ENCODE data around the gene SMYD2. TPM values are rescaled to one million over a fixed set of nuclear protein-coding genes. Genes with fewer than 3 reads are reported as not detected.

Gene SMYD2
- total and polyA plus RNA-seq, 2 donors (not counting 1 experiment from before 2014, with no cell fraction given): 23.3 to 39.2 TPM

- peaks cover 3% of the 10 kb centered on the region for H3K4me1 ChIP-seq (ENCODE audit: control insufficient read depth, extremely low read depth, insufficient read depth, low read length)
- H3K79me2 ChIP-seq (ENCODE audit: control insufficient read depth, insufficient read depth, low read length): no peaks in the 10 kb centered on the region
- peak in 1 of 2 donors; percentile 59 for DNase-seq (ENCODE audit: low read depth in 2 of 2)
- H3K27ac ChIP-seq (ENCODE audit: insufficient read depth, low read length): no peak overlapping the region
- no peak overlapping the region for H3K9ac ChIP-seq (ENCODE audit: insufficient read depth, low read length)
- H3K9me3 ChIP-seq (ENCODE audit: control insufficient read depth, insufficient read depth, low read depth, low read length): no peaks in the 10 kb centered on the region
- H3K4me2 ChIP-seq (ENCODE audit: extremely low read depth, insufficient read depth, low read length): no peak overlapping the region
- no peak overlapping the region for H3K4me3 ChIP-seq (replicated peaks in 1 of 4; ENCODE audit: control extremely low read depth in 1 of 4, insufficient read depth in 1 of 4, low read depth in 3 of 4, low read length in 4 of 4)
- H3K36me3 ChIP-seq (ENCODE audit: control insufficient read depth, insufficient read depth, low read length): peaks cover 23% of the 10 kb centered on the region
- H4K20me1 ChIP-seq (ENCODE audit: control insufficient read depth, extremely low read depth, insufficient read depth, low read length): no peaks in the 10 kb centered on the region
- H2AFZ ChIP-seq (ENCODE audit: low read length): no peak overlapping the region
- no peaks in the 10 kb centered on the region for H3K27me3 ChIP-seq (ENCODE audit: control insufficient read depth, insufficient read depth, low read length)
- TF ChIP-seq EZH2 (IDR thresholded peaks at IDR 0.05; ENCODE audit: low read length, missing control alignments): no peak
- TF ChIP-seq, protein P1, sequence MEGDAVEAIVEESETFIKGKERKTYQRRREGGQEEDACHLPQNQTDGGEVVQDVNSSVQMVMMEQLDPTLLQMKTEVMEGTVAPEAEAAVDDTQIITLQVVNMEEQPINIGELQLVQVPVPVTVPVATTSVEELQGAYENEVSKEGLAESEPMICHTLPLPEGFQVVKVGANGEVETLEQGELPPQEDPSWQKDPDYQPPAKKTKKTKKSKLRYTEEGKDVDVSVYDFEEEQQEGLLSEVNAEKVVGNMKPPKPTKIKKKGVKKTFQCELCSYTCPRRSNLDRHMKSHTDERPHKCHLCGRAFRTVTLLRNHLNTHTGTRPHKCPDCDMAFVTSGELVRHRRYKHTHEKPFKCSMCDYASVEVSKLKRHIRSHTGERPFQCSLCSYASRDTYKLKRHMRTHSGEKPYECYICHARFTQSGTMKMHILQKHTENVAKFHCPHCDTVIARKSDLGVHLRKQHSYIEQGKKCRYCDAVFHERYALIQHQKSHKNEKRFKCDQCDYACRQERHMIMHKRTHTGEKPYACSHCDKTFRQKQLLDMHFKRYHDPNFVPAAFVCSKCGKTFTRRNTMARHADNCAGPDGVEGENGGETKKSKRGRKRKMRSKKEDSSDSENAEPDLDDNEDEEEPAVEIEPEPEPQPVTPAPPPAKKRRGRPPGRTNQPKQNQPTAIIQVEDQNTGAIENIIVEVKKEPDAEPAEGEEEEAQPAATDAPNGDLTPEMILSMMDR (conservative IDR thresholded peaks at IDR 0.05 in 1 of 2, IDR thresholded peaks at IDR 0.05 in 1 of 2; ENCODE audit: low read depth in 1 of 2, low read length in 2 of 2): no peak
Observed at GRCh38 chr1:214364386-214364785, 83.4 kb downstream of the SMYD2 start.

- no peak overlapping the region for H3K4me3 ChIP-seq (replicated peaks in 1 of 4; ENCODE audit: control extremely low read depth in 1 of 4, insufficient read depth in 1 of 4, low read depth in 3 of 4, low read length in 4 of 4)
- peaks cover 3% of the 10 kb centered on the region for H3K4me1 ChIP-seq (ENCODE audit: control insufficient read depth, extremely low read depth, insufficient read depth, low read length)
- H3K9ac ChIP-seq (ENCODE audit: insufficient read depth, low read length): no peak overlapping the region
- no peak for TF ChIP-seq EZH2 (IDR thresholded peaks at IDR 0.05; ENCODE audit: low read length, missing control alignments)
- TF ChIP-seq, protein P1 (conservative IDR thresholded peaks at IDR 0.05 in 1 of 2, IDR thresholded peaks at IDR 0.05 in 1 of 2; ENCODE audit: low read depth in 1 of 2, low read length in 2 of 2): no peak
- peaks cover 24% of the 10 kb centered on the region for H3K36me3 ChIP-seq (ENCODE audit: control insufficient read depth, insufficient read depth, low read length)
- no peak overlapping the region for H2AFZ ChIP-seq (ENCODE audit: low read length)
- H3K9me3 ChIP-seq (ENCODE audit: control insufficient read depth, insufficient read depth, low read depth, low read length): no peaks in the 10 kb centered on the region
- H3K27ac ChIP-seq (ENCODE audit: insufficient read depth, low read length): no peak overlapping the region
- no peaks in the 10 kb centered on the region for H3K79me2 ChIP-seq (ENCODE audit: control insufficient read depth, insufficient read depth, low read length)
- no peaks in the 10 kb centered on the region for H4K20me1 ChIP-seq (ENCODE audit: control insufficient read depth, extremely low read depth, insufficient read depth, low read length)
- no peaks in the 10 kb centered on the region for H3K27me3 ChIP-seq (ENCODE audit: control insufficient read depth, insufficient read depth, low read length)
- DNase-seq (ENCODE audit: low read depth in 2 of 2): no peak
- H3K4me2 ChIP-seq (ENCODE audit: extremely low read depth, insufficient read depth, low read length): no peak overlapping the region
Observed at GRCh38 chr1:214364786-214365295, 83.9 kb downstream of the SMYD2 start.

GRCh38 chr1:214367841-214368240 lies 86.9 kb downstream of the SMYD2 start:
- H3K9ac ChIP-seq (ENCODE audit: insufficient read depth, low read length): no peak overlapping the region
- no peaks in the 10 kb centered on the region for H4K20me1 ChIP-seq (ENCODE audit: control insufficient read depth, extremely low read depth, insufficient read depth, low read length)
- no peaks in the 10 kb centered on the region for H3K4me1 ChIP-seq (ENCODE audit: control insufficient read depth, extremely low read depth, insufficient read depth, low read length)
- peaks cover 13% of the 10 kb centered on the region for H3K36me3 ChIP-seq (ENCODE audit: control insufficient read depth, insufficient read depth, low read length)
- no peak overlapping the region for H2AFZ ChIP-seq (ENCODE audit: low read length)
- no peak overlapping the region for H3K27ac ChIP-seq (ENCODE audit: insufficient read depth, low read length)
- no peak overlapping the region for H3K4me3 ChIP-seq (replicated peaks in 1 of 4; ENCODE audit: control extremely low read depth in 1 of 4, insufficient read depth in 1 of 4, low read depth in 3 of 4, low read length in 4 of 4)
- no peaks in the 10 kb centered on the region for H3K79me2 ChIP-seq (ENCODE audit: control insufficient read depth, insufficient read depth, low read length)
- TF ChIP-seq EZH2 (IDR thresholded peaks at IDR 0.05; ENCODE audit: low read length, missing control alignments): no peak
- TF ChIP-seq, protein P1 (conservative IDR thresholded peaks at IDR 0.05 in 1 of 2, IDR thresholded peaks at IDR 0.05 in 1 of 2; ENCODE audit: low read depth in 1 of 2, low read length in 2 of 2): no peak
- H3K27me3 ChIP-seq (ENCODE audit: control insufficient read depth, insufficient read depth, low read length): no peaks in the 10 kb centered on the region
- H3K4me2 ChIP-seq (ENCODE audit: extremely low read depth, insufficient read depth, low read length): no peak overlapping the region
- DNase-seq (ENCODE audit: low read depth in 2 of 2): no peak
- H3K9me3 ChIP-seq (ENCODE audit: control insufficient read depth, insufficient read depth, low read depth, low read length): no peaks in the 10 kb centered on the region
